Type B pancreatic cell (in vitro differentiated cells): Measurements from ENCODE around the gene TIE1. TPM values are rescaled to one million over a fixed set of nuclear protein-coding genes. Genes with fewer than 3 reads are reported as not detected.
"Not testable (repeated sequence)": the region's sequence is repeated elsewhere in the genome, so short reads cannot be mapped to it uniquely, and the experiment has no call there.

Experiments
- DNase-seq: peaks from one replicate; pipeline ENCODE4 v3.0.0; 2021; ENCODE audit warnings: mixed read lengths; ENCODE audit not compliant: unreplicated experiment; ENCODE audit errors: extremely low spot score
- H3K27ac Mint-ChIP-seq: 2 replicates; pipeline ENCODE4 v1.8.0; 2021; ENCODE audit warnings: mild to moderate bottlenecking, mixed read lengths
- H3K27me3 Mint-ChIP-seq: 2 replicates; pipeline ENCODE4 v1.8.0; 2021; ENCODE audit warnings: mixed read lengths
- H3K36me3 Mint-ChIP-seq: 2 replicates; pipeline ENCODE4 v1.8.0; 2021; ENCODE audit warnings: mixed read lengths
- H3K4me1 Mint-ChIP-seq: one replicate; pipeline ENCODE4 v1.8.0; 2021; ENCODE audit warnings: mixed read lengths; ENCODE audit not compliant: unreplicated experiment
- H3K4me3 Mint-ChIP-seq: 2 replicates; pipeline ENCODE4 v1.8.0; 2021; ENCODE audit warnings: mild to moderate bottlenecking, mixed read lengths
- H3K9me3 Mint-ChIP-seq: 2 replicates; pipeline ENCODE4 v1.8.0; 2021; ENCODE audit warnings: mixed read lengths
- microRNA-seq: library from miRNA; unstranded; fragments of <30 nt; microRNA quantifications from one replicate; pipeline ENCODE4, GENCODE V29; 2020
- total RNA-seq: library from RNA; stranded (reverse); gene quantifications from 2 replicates; pipeline ENCODE4 v1.2.1, GENCODE V29; 2021; ENCODE audit warnings: low replicate concordance
- TF ChIP-seq, protein P1 (sequence below): fragments of 200-600 bp; sonication (generic); conservative IDR thresholded peaks from 2 replicates; pipeline ENCODE4 v1.5.0; 2021; ENCODE audit warnings: antibody characterized with exemption, mild to moderate bottlenecking

The TIE1 gene
- total RNA-seq, 1 donor from 2014 or later: 1.3 TPM

DNA sequence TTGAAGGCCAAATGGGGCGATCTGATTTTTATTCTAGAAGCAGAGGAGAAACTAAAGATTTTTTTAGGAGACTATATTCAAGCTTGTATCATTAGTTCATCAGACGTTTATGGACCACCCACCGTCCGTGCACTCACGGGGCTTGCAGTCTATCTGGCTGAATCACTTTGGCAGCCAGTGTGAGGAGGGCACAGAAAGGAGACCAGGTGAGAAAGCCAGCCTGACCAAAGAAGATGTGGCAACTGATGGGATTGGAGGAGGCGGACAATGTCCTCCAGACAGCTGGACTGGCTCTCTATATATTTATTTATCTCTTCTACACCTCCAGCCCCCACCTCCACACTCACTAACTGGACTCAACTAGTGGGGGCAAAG is 67.9 kb downstream of the TIE1 start:
- no peaks in the 10 kb centered on the region for H3K27me3 Mint-ChIP-seq
- H3K9me3 Mint-ChIP-seq: no peaks in the 10 kb centered on the region
- DNase-seq: no peak
- H3K4me3 Mint-ChIP-seq: peak overlapping the region; percentile 88
- TF ChIP-seq, protein P1, sequence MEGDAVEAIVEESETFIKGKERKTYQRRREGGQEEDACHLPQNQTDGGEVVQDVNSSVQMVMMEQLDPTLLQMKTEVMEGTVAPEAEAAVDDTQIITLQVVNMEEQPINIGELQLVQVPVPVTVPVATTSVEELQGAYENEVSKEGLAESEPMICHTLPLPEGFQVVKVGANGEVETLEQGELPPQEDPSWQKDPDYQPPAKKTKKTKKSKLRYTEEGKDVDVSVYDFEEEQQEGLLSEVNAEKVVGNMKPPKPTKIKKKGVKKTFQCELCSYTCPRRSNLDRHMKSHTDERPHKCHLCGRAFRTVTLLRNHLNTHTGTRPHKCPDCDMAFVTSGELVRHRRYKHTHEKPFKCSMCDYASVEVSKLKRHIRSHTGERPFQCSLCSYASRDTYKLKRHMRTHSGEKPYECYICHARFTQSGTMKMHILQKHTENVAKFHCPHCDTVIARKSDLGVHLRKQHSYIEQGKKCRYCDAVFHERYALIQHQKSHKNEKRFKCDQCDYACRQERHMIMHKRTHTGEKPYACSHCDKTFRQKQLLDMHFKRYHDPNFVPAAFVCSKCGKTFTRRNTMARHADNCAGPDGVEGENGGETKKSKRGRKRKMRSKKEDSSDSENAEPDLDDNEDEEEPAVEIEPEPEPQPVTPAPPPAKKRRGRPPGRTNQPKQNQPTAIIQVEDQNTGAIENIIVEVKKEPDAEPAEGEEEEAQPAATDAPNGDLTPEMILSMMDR: no peak
- H3K4me1 Mint-ChIP-seq: peaks cover 22% of the 10 kb centered on the region
- peak overlapping the region; percentile 90 for H3K27ac Mint-ChIP-seq
- H3K36me3 Mint-ChIP-seq: peaks cover 23% of the 10 kb centered on the region

DNA sequence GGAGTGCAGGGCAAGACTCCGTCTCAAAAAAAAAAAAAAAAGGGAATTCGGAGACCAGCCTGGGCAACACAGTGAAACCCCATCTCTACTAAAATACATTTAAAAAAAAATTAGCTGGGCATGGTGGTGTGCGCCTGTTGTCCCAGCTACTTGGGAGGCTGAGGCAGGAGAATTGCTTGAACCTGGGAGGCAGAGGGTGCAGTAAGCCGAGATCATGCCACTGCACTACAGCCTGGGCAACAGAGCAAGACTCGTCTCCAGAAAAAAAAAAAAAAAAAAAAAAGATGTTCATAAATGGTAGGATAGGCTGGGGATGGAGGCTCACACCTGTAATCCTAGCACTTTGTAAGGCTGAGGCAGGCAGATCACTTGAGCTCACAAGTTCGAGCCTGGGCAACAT is 69.0 kb downstream of the TIE1 start:
- H3K9me3 Mint-ChIP-seq, H3K4me3 Mint-ChIP-seq, H3K27me3 Mint-ChIP-seq, H3K27ac Mint-ChIP-seq, DNase-seq: not testable (repeated sequence)
- Mint-ChIP-seq H3K4me1 (peaks cover 22% of the 10 kb centered on the region), H3K36me3 (peaks cover 13% of the 10 kb centered on the region)

- no peak for DNase-seq
- H3K9me3 Mint-ChIP-seq: no peaks in the 10 kb centered on the region
- peaks cover 16% of the 10 kb centered on the region for H3K4me1 Mint-ChIP-seq
- TF ChIP-seq, protein P1: no peak
- H3K27me3 Mint-ChIP-seq: no peaks in the 10 kb centered on the region
- H3K27ac Mint-ChIP-seq: no peak overlapping the region
- H3K4me3 Mint-ChIP-seq: peak overlapping the region; percentile 30
- H3K36me3 Mint-ChIP-seq: peaks cover 7% of the 10 kb centered on the region
Observed at GRCh38 chr1:43370564-43370963, 69.8 kb downstream of the TIE1 start.

- no peaks in the 10 kb centered on the region for H3K36me3 Mint-ChIP-seq
- H3K4me3 Mint-ChIP-seq: no peak overlapping the region
- no peak for DNase-seq
Observed at GRCh38 chr1:43372172-43372571, 71.4 kb downstream of the TIE1 start.

More at GRCh38 chr1:43372172-43372571, 71.4 kb downstream of the TIE1 start:
- Mint-ChIP-seq H3K27ac (no peak overlapping the region), H3K4me1 (peaks cover 12% of the 10 kb centered on the region), H3K27me3 (no peaks in the 10 kb centered on the region), H3K9me3 (no peaks in the 10 kb centered on the region)
- TF ChIP-seq, protein P1: no peak

Small RNA genes within 50 kb of the gene (microRNA-seq; reads per million reads assigned to microRNA genes)
- gene MIR6734: 3.9 reads per million, percentile 13 among the genes with 10 or more reads in this experiment

Other genes with a start within 250 kb of the TIE1 start
- 57.2 and 68.3 TPM in 2 replicates for gene EBNA1BP2, start 128.7 kb upstream of the TIE1 start, total RNA-seq
- 0.74 and 1.8 TPM in 2 replicates for gene CFAP57, start 128.7 kb upstream of the TIE1 start, total RNA-seq
- gene TMEM125, start 31.0 kb upstream of the TIE1 start, total RNA-seq: 19.8 and 51.7 TPM in 2 replicates
- 9.9 and 17.2 TPM in 2 replicates for gene C1orf210, start 15.4 kb upstream of the TIE1 start, total RNA-seq
- gene MPL, start 36.8 kb downstream of the TIE1 start, total RNA-seq: not detected in 2 replicates
- gene CDC20, start 58.0 kb downstream of the TIE1 start, total RNA-seq: 33.9 and 114 TPM in 2 replicates
- 52.2 and 124 TPM in 2 replicates for gene ELOVL1, start 67.0 kb downstream of the TIE1 start, total RNA-seq
- gene MED8, start 88.8 kb downstream of the TIE1 start, total RNA-seq: 37.2 and 48.1 TPM in 2 replicates
- gene SZT2, start 88.9 kb downstream of the TIE1 start, total RNA-seq: 45.8 and 65.7 TPM in 2 replicates
- 20.0 and 36.0 TPM in 2 replicates for gene HYI, start 152.9 kb downstream of the TIE1 start, total RNA-seq
- 260 and 507 TPM in 2 replicates for gene PTPRF, start 229.9 kb downstream of the TIE1 start, total RNA-seq